ENCODE measurements around the gene DDX17.

Gene DDX17

DNA sequence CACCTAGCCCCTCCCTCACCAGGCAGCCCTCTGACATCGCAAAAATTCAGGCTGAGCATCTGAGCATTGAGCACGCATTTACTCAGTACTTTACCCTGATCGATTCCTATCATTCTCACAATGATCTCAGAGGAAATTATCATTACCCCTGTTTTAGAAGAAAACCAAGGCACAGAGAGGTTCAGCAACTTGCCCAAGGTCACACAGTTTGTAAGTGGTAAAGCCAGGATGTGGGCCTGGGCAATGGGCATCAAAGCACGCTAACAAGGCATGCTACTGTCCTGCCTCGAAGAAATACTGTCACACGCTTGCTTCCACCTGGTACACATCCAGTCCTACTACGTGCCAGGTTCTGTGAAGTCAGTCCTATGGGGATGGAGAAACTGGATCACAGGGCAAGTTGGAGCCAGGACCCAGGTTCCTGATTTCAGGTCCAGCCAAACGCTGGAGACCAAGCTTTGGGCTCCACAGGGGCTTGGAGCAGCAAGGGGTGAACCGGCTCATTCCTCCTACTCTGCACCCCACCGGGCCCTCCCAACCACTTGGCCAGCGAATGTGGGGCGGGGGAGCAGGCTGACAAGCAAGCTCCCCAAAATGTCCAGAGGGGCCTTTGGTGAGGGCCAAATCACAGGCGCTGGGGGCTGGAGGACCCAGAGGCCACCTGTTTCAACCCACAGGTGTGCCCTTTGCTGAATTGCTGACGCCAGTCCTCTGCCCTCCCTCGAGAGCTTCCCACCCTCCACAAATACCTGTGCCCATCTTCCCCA, 69.3 kb downstream of the DDX17 start:
- H3K27me3 Mint-ChIP-seq: peaks cover 2% of the 10 kb centered on the region
- H3K4me3 Mint-ChIP-seq: no peak overlapping the region
- no peak overlapping the region for H3K27ac Mint-ChIP-seq
- no peaks in the 10 kb centered on the region for H3K36me3 Mint-ChIP-seq
- no peaks in the 10 kb centered on the region for H3K9me3 Mint-ChIP-seq (ENCODE audit: low read depth)
- H3K4me1 Mint-ChIP-seq (ENCODE audit: low read depth): no peaks in the 10 kb centered on the region

DNA sequence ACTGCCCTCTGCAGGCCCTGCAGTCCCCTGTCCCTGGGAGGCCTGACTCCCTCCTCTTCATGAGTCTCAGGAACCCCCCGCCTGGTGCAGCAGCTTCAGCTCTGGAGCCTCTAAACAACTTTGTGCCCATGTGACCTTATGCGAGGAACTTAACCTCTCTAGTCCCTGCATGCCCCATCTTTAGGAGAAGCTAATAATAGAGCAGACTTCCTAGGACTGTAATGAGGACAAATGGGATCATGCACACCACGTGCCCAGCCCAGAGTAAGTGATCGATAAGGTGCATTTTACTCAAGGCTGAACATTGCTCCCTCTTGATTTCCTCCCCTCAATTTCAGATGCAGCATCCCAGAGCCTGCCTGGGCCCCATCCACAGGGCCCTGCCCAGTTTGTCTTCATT, 70.1 kb downstream of the DDX17 start:
- Mint-ChIP-seq H3K27ac (no peak overlapping the region), H3K9me3 (ENCODE audit: low read depth) (no peaks in the 10 kb centered on the region), H3K4me1 (ENCODE audit: low read depth) (no peaks in the 10 kb centered on the region), H3K4me3 (no peak overlapping the region), H3K27me3 (peaks cover 2% of the 10 kb centered on the region), H3K36me3 (no peaks in the 10 kb centered on the region)

DNA sequence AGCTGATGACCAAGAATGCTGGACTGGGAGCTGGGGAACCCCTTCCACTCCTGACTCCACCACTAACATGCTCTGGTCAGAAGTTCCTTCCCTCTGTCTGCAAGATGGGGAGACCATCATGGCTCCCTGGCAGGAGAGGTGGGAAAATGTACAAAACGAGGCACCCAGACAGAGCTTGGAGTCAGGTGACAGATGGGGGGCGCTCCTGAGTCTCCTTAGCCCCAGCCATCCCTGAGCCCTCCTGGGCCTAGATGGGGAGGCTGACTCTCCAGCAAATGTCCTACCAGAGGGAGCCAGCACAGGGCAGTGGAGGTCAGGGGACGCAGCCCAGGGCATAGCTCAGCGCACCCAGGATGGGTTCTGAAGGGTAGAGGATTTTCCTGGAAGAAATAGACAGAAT, 71.1 kb downstream of the DDX17 start:
- Mint-ChIP-seq H3K27ac (no peak overlapping the region), H3K36me3 (no peaks in the 10 kb centered on the region), H3K9me3 (ENCODE audit: low read depth) (no peaks in the 10 kb centered on the region), H3K4me1 (ENCODE audit: low read depth) (no peaks in the 10 kb centered on the region), H3K27me3 (no peaks in the 10 kb centered on the region), H3K4me3 (no peak overlapping the region)

DNA sequence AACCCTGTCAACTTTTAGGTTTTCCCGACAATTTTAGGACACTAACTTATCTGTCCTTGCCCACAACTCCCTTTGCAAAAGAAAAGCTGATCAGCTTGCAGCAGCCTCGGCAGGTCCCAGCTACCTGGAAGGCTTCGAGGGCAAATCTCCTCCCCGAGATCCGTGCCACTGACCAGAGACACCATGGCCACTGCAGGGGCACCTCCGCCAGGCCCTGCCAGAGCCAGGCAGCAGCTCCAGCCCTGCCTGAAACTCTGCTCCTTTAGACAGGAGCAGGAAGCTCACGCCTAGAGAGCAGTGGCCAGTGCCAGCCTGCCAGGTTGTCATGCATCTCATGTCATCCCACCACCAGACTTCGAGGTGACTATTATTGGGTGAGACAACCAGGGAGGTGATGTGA, 72.2 kb downstream of the DDX17 start:
- Mint-ChIP-seq H3K27me3 (no peaks in the 10 kb centered on the region), H3K9me3 (ENCODE audit: low read depth) (no peaks in the 10 kb centered on the region), H3K27ac (no peak overlapping the region)

More for the DNA sequence above, 72.2 kb downstream of the DDX17 start:
- Mint-ChIP-seq H3K36me3 (no peaks in the 10 kb centered on the region), H3K4me3 (no peak overlapping the region), H3K4me1 (ENCODE audit: low read depth) (no peaks in the 10 kb centered on the region)

All from activated naive CD8-positive, alpha-beta T cell (primary cell).